GM19351 (cell line): Measurements from ENCODE around the gene TMEM132D.

Experiments
- ATAC-seq: cut with Tn5 transposase; IDR thresholded peaks from one replicate; pipeline ENCODE4 v1.9.1; 2021; ENCODE audit warnings: mild to moderate bottlenecking, moderate library complexity; ENCODE audit not compliant: unreplicated experiment

The TMEM132D gene

GRCh38 chr12:129750421-129750820, 153.4 kb downstream of the TMEM132D start:
- no peak for ATAC-seq

DNA sequence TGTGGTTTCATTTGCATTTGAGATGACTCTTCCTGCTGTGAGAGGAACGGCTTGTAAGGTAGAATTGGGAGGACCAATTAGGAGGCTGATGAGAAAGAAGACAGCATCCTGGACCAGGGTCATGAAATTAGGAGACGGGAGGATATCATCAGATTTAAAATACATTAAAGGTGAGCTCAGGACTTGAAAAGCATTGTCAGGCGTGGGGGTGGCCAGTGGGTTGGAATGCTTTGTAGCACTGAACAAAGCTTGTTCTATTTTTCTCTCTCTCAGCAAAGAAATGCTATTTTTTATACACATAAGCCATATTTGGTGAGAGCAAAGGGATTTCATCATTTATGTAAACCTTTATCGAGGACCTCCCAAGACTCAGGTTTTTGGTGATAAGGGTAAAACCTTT, 157.5 kb downstream of the TMEM132D start:
- no peak for ATAC-seq

- no peak for ATAC-seq
These were observed 174.7 kb downstream of the TMEM132D start for GRCh38 chr12:129729170-129729569.

DNA sequence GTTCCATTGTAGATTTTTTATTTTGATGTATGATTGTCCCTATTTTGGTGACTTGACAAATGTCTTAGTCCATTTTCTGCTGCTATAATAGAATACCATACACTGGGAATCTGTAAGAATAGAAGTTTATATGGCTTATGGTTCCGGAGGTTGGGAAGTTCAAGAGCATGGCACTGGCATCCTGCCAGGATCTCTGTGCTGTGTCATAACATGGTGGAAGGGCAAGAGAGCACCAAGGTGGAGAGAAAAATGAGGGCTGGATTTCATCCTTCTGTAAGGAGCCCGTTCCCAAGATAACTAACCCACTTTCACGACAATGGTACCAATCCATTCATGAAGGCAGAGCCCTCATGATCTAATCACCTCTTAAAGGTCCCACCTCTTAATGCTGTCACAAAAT, 176.7 kb downstream of the TMEM132D start:
- no peak for ATAC-seq

GRCh38 chr12:129723260-129723659, 180.6 kb downstream of the TMEM132D start:
- no peak for ATAC-seq

DNA sequence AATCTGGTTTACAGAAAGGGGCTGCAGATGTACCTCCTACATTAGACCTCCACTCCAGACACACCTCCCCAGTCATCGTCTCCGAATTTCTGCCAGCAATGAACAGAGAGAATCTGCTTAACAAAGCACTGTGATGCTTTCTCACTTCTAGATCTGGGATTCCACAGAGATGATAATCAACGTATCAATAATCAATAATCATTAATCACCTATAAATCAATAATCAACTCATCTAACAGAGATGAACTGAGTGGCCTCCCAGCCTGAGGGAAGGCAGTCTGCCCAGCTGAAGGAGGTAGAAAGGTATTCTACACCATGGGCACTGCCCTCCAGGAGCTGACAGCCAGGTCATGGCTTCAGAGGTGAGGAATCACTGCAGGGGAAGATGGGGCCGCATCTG, 183.2 kb downstream of the TMEM132D start:
- ATAC-seq, result no peak

GRCh38 chr12:129719416-129719815, 184.4 kb downstream of the TMEM132D start:
- ATAC-seq, result no peak

- ATAC-seq, result no peak
These were observed 186.4 kb downstream of the TMEM132D start for GRCh38 chr12:129717438-129717837.

- no peak for ATAC-seq
These were observed 187.0 kb downstream of the TMEM132D start for GRCh38 chr12:129716825-129717224.

DNA sequence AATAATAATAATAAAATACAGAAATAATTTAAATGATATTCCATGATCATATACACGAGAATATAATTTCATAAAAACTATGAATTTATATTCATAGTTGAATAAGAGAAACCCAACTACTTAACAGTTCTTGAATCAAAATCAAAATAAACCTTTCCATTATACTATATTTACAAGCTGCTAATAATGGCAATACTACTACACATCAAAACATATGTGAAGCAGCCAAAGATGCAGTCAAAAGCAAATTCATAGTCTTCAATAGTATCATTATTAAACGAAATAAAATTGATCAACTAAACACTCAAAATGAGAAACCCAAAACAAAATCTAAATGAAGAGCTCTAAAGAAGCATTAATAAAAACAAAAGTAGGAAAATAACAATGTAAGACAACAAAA, 197.1 kb downstream of the TMEM132D start:
- no peak for ATAC-seq

DNA sequence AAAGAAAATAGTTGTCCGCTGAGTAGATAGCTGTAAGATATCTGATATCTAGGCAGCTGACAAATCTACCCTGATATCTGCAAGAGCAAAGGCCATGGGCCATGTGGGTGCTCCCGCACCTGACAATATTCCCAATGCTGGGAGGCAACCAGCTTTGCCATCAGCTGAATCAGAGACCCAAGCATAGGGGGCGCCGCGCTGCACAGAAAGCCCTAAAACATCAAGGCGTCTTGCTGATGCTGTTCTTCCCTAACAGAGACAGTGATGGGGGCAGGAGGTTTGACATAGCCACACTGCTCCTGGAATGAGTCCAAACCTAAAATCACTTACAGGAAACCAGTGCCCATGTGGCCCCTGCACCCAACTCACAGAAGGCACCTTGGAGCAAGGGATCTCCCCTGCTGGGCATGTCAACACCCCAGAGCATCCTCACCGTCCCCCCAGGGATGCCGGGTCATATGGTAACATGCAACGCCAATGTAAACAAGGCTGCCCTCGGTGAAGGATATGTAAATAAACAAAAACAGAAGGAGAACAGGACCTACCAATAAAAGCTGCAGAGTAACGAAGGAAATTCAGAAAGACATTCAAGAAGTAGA, 199.5 kb downstream of the TMEM132D start:
- ATAC-seq, result no peak

DNA sequence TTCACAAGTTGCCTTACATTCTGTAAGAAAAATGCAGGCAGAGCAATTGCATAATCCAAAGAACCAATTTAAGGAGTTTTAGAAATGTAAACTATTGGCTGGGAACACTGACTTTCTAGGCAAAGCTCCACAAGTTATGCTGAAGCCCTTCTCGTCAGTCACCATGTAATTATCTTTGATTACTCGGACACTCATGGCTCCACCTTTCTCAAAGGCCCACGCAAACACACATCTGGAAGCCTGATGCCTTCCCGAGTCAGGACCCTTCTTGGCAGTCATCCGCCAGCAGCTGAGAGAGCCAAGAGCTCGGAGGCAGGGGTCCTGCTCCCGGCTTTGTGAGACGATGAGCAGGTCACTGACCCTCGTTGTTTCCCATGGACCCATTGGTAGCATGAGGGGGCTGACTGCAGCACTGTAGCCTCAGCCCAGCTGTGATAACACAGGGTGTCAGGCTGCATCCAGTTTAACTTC, 202.2 kb downstream of the TMEM132D start:
- no peak for ATAC-seq

DNA sequence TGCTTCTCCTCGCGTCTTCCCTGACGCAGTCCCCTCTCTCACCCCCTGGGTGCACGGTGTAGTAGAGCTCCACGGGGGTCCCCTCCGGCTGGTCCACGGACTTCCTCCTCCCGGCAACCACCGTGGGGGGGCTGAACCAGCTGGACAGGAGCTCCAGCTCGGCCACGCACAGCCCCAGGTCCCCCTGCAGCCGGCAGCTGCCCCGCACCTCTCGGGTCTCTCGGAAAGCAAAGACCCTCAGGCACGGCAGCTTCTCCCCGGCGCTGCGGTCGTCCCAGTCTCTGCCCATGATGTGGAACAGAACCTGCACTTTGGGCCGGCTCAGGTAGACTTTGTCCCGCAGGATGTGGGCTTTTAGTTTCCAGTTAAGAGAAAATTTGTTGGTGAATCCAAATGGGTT, 203.8 kb downstream of the TMEM132D start:
- no peak for ATAC-seq

GRCh38 chr12:129696926-129697325, 206.9 kb downstream of the TMEM132D start:
- ATAC-seq, result no peak

- no peak for ATAC-seq
These were observed 207.4 kb downstream of the TMEM132D start for GRCh38 chr12:129696405-129696804.

DNA sequence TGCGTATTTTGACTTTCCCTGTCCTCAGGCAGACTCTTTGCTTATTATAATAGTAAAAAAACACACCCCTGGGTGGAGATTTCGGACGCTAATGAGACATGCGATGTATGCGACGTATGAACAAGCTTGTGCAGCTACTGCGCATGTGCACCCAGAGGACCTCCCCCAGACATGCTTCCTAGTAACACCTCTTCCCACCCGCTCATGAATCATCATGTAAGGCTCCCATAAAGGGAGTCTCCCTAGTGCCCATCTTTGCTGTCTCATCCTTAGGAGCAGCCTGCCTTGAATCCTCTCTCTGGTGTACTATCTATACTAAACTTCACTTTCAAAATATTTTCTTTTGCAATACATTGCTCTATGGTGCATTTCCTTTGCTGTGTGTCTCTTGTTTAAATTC, 210.1 kb downstream of the TMEM132D start:
- ATAC-seq, result no peak

GRCh38 chr12:129687731-129688130, 216.1 kb downstream of the TMEM132D start:
- ATAC-seq, result no peak

- no peak for ATAC-seq
These were observed 222.0 kb downstream of the TMEM132D start for GRCh38 chr12:129681830-129682229.

GRCh38 chr12:129681151-129681550, 222.7 kb downstream of the TMEM132D start:
- no peak for ATAC-seq

- ATAC-seq, result no peak
These were observed 227.4 kb downstream of the TMEM132D start for GRCh38 chr12:129676411-129676810.

DNA sequence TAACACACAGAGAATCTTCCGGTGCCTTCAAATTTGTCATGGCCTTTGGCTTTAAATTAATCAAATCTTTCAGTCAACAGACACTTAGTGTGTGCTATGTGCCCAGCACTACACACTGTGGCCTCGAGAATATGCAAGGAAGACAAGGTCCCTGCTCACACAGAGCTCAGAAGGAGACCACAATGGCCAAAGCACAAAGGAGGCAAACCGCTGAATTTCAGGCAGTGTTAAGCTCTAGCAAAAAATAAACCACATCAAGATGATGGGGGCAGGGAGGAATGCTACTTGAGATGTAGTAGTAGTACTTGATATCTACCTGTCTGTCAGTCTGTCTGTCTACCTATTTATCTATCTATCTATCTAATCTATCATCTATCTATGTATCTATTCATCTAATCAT, 227.9 kb downstream of the TMEM132D start:
- no peak for ATAC-seq

DNA sequence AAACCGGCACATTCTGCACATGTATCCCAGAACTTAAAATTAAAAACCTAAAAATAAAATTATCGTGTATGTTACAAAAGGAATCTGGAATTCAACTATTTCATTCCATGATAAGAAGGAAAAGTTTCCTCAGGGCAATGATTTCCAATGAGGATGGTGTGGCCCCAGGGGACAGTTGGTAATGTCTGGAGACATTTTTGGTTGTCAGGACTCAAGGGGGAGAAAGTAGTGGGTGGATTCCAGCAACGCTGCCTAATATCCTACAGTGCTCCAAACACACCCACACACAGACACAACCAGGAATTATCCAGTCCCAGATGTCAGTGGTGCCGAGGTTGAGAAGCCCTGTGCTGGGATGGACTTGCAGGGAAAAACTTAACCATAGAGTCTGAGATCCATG, 228.3 kb downstream of the TMEM132D start:
- no peak for ATAC-seq

- ATAC-seq, result no peak
These were observed 230.0 kb downstream of the TMEM132D start for GRCh38 chr12:129673806-129674205.
